ENCODE data around the gene MTF2.

MTF2 gene

GRCh38 chr1:93120614-93121013 lies 41.5 kb downstream of the MTF2 start:
- TF ChIP-seq CTCF (IDR thresholded peaks at IDR 0.05; ENCODE audit: low read depth, low read length) = no peak
- no peak for DNase-seq (ENCODE audit: extremely low read depth, low read depth)

GRCh38 chr1:93123201-93123783 lies 44.2 kb downstream of the MTF2 start:
- no peak for DNase-seq (ENCODE audit: extremely low read depth, low read depth)
- TF ChIP-seq CTCF (IDR thresholded peaks at IDR 0.05; ENCODE audit: low read depth, low read length) = no peak

GRCh38 chr1:93124556-93125355 lies 45.7 kb downstream of the MTF2 start:
- DNase-seq (ENCODE audit: extremely low read depth, low read depth) = no peak
- no peak for TF ChIP-seq CTCF (IDR thresholded peaks at IDR 0.05; ENCODE audit: low read depth, low read length)

- no peak for TF ChIP-seq CTCF (IDR thresholded peaks at IDR 0.05; ENCODE audit: low read depth, low read length)
- DNase-seq (ENCODE audit: extremely low read depth, low read depth) = no peak
Measured at GRCh38 chr1:93129507-93130099, 50.5 kb downstream of the MTF2 start.

GRCh38 chr1:93132638-93133037 lies 53.6 kb downstream of the MTF2 start:
- no peak for TF ChIP-seq CTCF (IDR thresholded peaks at IDR 0.05; ENCODE audit: low read depth, low read length)
- no peak for DNase-seq (ENCODE audit: extremely low read depth, low read depth)

- TF ChIP-seq CTCF (IDR thresholded peaks at IDR 0.05; ENCODE audit: low read depth, low read length) = no peak
- DNase-seq (ENCODE audit: extremely low read depth, low read depth) = no peak
Measured at GRCh38 chr1:93136445-93136844, 57.4 kb downstream of the MTF2 start.
